ENCODE results near the gene BTNL3.
"Not testable (repeated sequence)": the region's sequence is repeated elsewhere in the genome, so short reads cannot be mapped to it uniquely, and the experiment has no call there.

The BTNL3 gene

GRCh38 chr5:181024245-181025064 is 35.8 kb downstream of the BTNL3 start:
- no peak for DNase-seq

- no peak for DNase-seq
These were observed 38.9 kb downstream of the BTNL3 start for GRCh38 chr5:181027452-181028031.

GRCh38 chr5:181028032-181028819 is 39.6 kb downstream of the BTNL3 start:
- DNase-seq: no peak

GRCh38 chr5:181031716-181032115 is 43.1 kb downstream of the BTNL3 start:
- DNase-seq: no peak

GRCh38 chr5:181035991-181036815 is 47.6 kb downstream of the BTNL3 start:
- no peak for DNase-seq

GRCh38 chr5:181036816-181037364 is 48.2 kb downstream of the BTNL3 start:
- DNase-seq: no peak

- no peak for DNase-seq
These were observed 48.8 kb downstream of the BTNL3 start for GRCh38 chr5:181037365-181037861.

GRCh38 chr5:181039471-181039870 is 50.8 kb downstream of the BTNL3 start:
- no peak for DNase-seq

GRCh38 chr5:181039931-181040630 is 51.4 kb downstream of the BTNL3 start, which contains the start of gene BTNL9:
Gene BTNL9 (plus strand): TSS chr5:181040266. CDS start chr5:181045490, 5,224 bp downstream.
- no peak for DNase-seq

GRCh38 chr5:181040631-181040945 is 51.9 kb downstream of the BTNL3 start:
- DNase-seq: no peak

- DNase-seq: no peak
These were observed 52.4 kb downstream of the BTNL3 start for GRCh38 chr5:181041043-181041442.

GRCh38 chr5:181042036-181042713 is 53.5 kb downstream of the BTNL3 start:
- no peak for DNase-seq

GRCh38 chr5:181042722-181043121 is 54.1 kb downstream of the BTNL3 start:
- no peak for DNase-seq

GRCh38 chr5:181043285-181044092 is 54.8 kb downstream of the BTNL3 start:
- DNase-seq: no peak

GRCh38 chr5:181044093-181044599 is 55.5 kb downstream of the BTNL3 start:
- no peak for DNase-seq

- DNase-seq: no peak
These were observed 56.1 kb downstream of the BTNL3 start for GRCh38 chr5:181044662-181045305.

- no peak for DNase-seq
These were observed 56.7 kb downstream of the BTNL3 start for GRCh38 chr5:181045316-181045715.

- not testable (repeated sequence) for DNase-seq
These were observed 57.2 kb downstream of the BTNL3 start for GRCh38 chr5:181045857-181046256.

- DNase-seq: no peak
These were observed 58.6 kb downstream of the BTNL3 start for GRCh38 chr5:181047288-181047687.
